Stimulated activated memory B cell treated with anti-CD40 and anti-IgM and Interleukin-4, amounts not matched to agents 10 μg/mL and 1 μg/mL and 100 μg/mL, for 72 hours (primary cell): Measurements from ENCODE around the gene IGF2.

Experiments
- ATAC-seq: fragments of 150-1000 bp; cut with Tn5 transposase; 2 replicates; pipeline ENCODE4 v1.10.0; 2021
- H3K27ac Mint-ChIP-seq: one replicate; pipeline ENCODE4 v1.8.0; 2022; ENCODE audit warnings: mild to moderate bottlenecking, mixed read lengths
- H3K27me3 Mint-ChIP-seq: one replicate; pipeline ENCODE4 v1.8.0; 2022; ENCODE audit warnings: mixed read lengths
- H3K36me3 Mint-ChIP-seq: one replicate; pipeline ENCODE4 v1.8.0; 2022; ENCODE audit warnings: mixed read lengths
- H3K4me1 Mint-ChIP-seq: one replicate; pipeline ENCODE4 v1.8.0; 2022; ENCODE audit warnings: mixed read lengths
- H3K4me3 Mint-ChIP-seq: one replicate; pipeline ENCODE4 v1.8.0; 2022; ENCODE audit warnings: mild to moderate bottlenecking, moderate library complexity, mixed read lengths
- H3K9me3 Mint-ChIP-seq: one replicate; pipeline ENCODE4 v1.8.0; 2022; ENCODE audit warnings: mixed read lengths

Gene IGF2

GRCh38 chr11:2101171-2101675 is 38.0 kb downstream of the IGF2 start:
- no peak for ATAC-seq
- no peaks in the 10 kb centered on the region for H3K9me3 Mint-ChIP-seq
- no peaks in the 10 kb centered on the region for H3K4me1 Mint-ChIP-seq
- H3K27ac Mint-ChIP-seq = no peak overlapping the region
- H3K27me3 Mint-ChIP-seq = peaks cover 46% of the 10 kb centered on the region
- no peak overlapping the region for H3K4me3 Mint-ChIP-seq
- no peaks in the 10 kb centered on the region for H3K36me3 Mint-ChIP-seq

GRCh38 chr11:2100361-2101170 is 38.6 kb downstream of the IGF2 start:
- no peaks in the 10 kb centered on the region for H3K36me3 Mint-ChIP-seq
- peak; percentile 3 for ATAC-seq
- no peak overlapping the region for H3K4me3 Mint-ChIP-seq
- no peaks in the 10 kb centered on the region for H3K9me3 Mint-ChIP-seq
- H3K27ac Mint-ChIP-seq = no peak overlapping the region
- H3K4me1 Mint-ChIP-seq = no peaks in the 10 kb centered on the region
- peaks cover 52% of the 10 kb centered on the region for H3K27me3 Mint-ChIP-seq

GRCh38 chr11:2099516-2100349 is 39.5 kb downstream of the IGF2 start:
- no peaks in the 10 kb centered on the region for H3K9me3 Mint-ChIP-seq
- no peak overlapping the region for H3K4me3 Mint-ChIP-seq
- no peak overlapping the region for H3K27ac Mint-ChIP-seq
- H3K4me1 Mint-ChIP-seq = no peaks in the 10 kb centered on the region
- ATAC-seq = no peak
- H3K27me3 Mint-ChIP-seq = peaks cover 60% of the 10 kb centered on the region
- no peaks in the 10 kb centered on the region for H3K36me3 Mint-ChIP-seq

GRCh38 chr11:2098691-2099515 is 40.3 kb downstream of the IGF2 start:
- peaks cover 67% of the 10 kb centered on the region for H3K27me3 Mint-ChIP-seq
- no peaks in the 10 kb centered on the region for H3K9me3 Mint-ChIP-seq
- no peak overlapping the region for H3K4me3 Mint-ChIP-seq
- no peaks in the 10 kb centered on the region for H3K4me1 Mint-ChIP-seq
- H3K27ac Mint-ChIP-seq = no peak overlapping the region
- H3K36me3 Mint-ChIP-seq = no peaks in the 10 kb centered on the region
- no peak for ATAC-seq

GRCh38 chr11:2097998-2098690 is 41.0 kb downstream of the IGF2 start:
- no peaks in the 10 kb centered on the region for H3K9me3 Mint-ChIP-seq
- H3K27ac Mint-ChIP-seq = no peak overlapping the region
- H3K36me3 Mint-ChIP-seq = no peaks in the 10 kb centered on the region
- H3K27me3 Mint-ChIP-seq = peaks cover 75% of the 10 kb centered on the region
- no peak overlapping the region for H3K4me3 Mint-ChIP-seq
- no peak for ATAC-seq
- H3K4me1 Mint-ChIP-seq = no peaks in the 10 kb centered on the region

- peak; percentile 25 for ATAC-seq
- Mint-ChIP-seq H3K4me1 (no peaks in the 10 kb centered on the region), H3K27me3 (peaks cover 79% of the 10 kb centered on the region), H3K9me3 (no peaks in the 10 kb centered on the region), H3K27ac (no peak overlapping the region), H3K4me3 (no peak overlapping the region), H3K36me3 (no peaks in the 10 kb centered on the region)
These were observed 41.7 kb downstream of the IGF2 start for GRCh38 chr11:2097356-2097997.

- H3K9me3 Mint-ChIP-seq = no peaks in the 10 kb centered on the region
- H3K36me3 Mint-ChIP-seq = no peaks in the 10 kb centered on the region
- no peak overlapping the region for H3K4me3 Mint-ChIP-seq
- H3K4me1 Mint-ChIP-seq = no peaks in the 10 kb centered on the region
- H3K27ac Mint-ChIP-seq = no peak overlapping the region
- peaks cover 79% of the 10 kb centered on the region for H3K27me3 Mint-ChIP-seq
- no peak for ATAC-seq
These were observed 42.3 kb downstream of the IGF2 start for GRCh38 chr11:2096919-2097301.

GRCh38 chr11:2096011-2096918 is 42.9 kb downstream of the IGF2 start:
- Mint-ChIP-seq H3K4me3 (no peak overlapping the region), H3K36me3 (no peaks in the 10 kb centered on the region), H3K27me3 (peaks cover 78% of the 10 kb centered on the region), H3K27ac (no peak overlapping the region), H3K9me3 (no peaks in the 10 kb centered on the region), H3K4me1 (no peaks in the 10 kb centered on the region)
- ATAC-seq = no peak

GRCh38 chr11:2095542-2095941 is 43.6 kb downstream of the IGF2 start:
- Mint-ChIP-seq H3K27ac (no peak overlapping the region), H3K36me3 (no peaks in the 10 kb centered on the region), H3K4me3 (no peak overlapping the region), H3K9me3 (no peaks in the 10 kb centered on the region), H3K27me3 (peaks cover 72% of the 10 kb centered on the region), H3K4me1 (no peaks in the 10 kb centered on the region)
- no peak for ATAC-seq

GRCh38 chr11:2095198-2095520 is 44.0 kb downstream of the IGF2 start:
- Mint-ChIP-seq H3K4me3 (no peak overlapping the region), H3K27ac (no peak overlapping the region), H3K36me3 (no peaks in the 10 kb centered on the region), H3K27me3 (peaks cover 68% of the 10 kb centered on the region), H3K9me3 (no peaks in the 10 kb centered on the region), H3K4me1 (no peaks in the 10 kb centered on the region)
- no peak for ATAC-seq

GRCh38 chr11:2094354-2095197 is 44.6 kb downstream of the IGF2 start:
- H3K27me3 Mint-ChIP-seq = peaks cover 63% of the 10 kb centered on the region
- no peak overlapping the region for H3K27ac Mint-ChIP-seq
- H3K9me3 Mint-ChIP-seq = no peaks in the 10 kb centered on the region
- no peaks in the 10 kb centered on the region for H3K36me3 Mint-ChIP-seq
- ATAC-seq = no peak
- no peak overlapping the region for H3K4me3 Mint-ChIP-seq
- H3K4me1 Mint-ChIP-seq = no peaks in the 10 kb centered on the region

- no peak overlapping the region for H3K4me3 Mint-ChIP-seq
- H3K27ac Mint-ChIP-seq = no peak overlapping the region
- H3K4me1 Mint-ChIP-seq = no peaks in the 10 kb centered on the region
- no peaks in the 10 kb centered on the region for H3K36me3 Mint-ChIP-seq
- peaks cover 57% of the 10 kb centered on the region for H3K27me3 Mint-ChIP-seq
- H3K9me3 Mint-ChIP-seq = peaks cover 5% of the 10 kb centered on the region
- ATAC-seq = no peak
These were observed 45.4 kb downstream of the IGF2 start for GRCh38 chr11:2093575-2094353.
